Measurements from ENCODE around the gene CNTNAP4.

Gene CNTNAP4

DNA sequence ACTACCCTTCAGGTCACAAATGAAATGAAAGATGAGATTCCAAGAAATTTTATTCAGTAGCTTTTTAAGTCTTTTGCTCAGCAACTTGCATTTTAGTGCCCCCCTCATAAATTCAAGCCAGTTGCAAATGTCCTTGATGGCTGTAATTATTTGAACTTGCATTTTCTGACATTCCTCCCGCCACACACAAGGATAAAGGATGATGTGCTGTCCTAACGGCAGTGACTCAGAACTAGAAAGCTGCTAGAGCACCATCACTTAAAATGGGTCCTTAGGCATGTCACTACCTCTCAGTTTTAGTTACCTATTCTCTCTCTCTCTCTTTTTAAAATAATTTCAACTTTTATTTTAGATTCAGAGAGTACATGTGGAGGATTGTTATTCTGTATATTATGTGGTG is 306.7 kb downstream of the CNTNAP4 start:
- no peak for DNase-seq (ENCODE audit: low read depth)

DNA sequence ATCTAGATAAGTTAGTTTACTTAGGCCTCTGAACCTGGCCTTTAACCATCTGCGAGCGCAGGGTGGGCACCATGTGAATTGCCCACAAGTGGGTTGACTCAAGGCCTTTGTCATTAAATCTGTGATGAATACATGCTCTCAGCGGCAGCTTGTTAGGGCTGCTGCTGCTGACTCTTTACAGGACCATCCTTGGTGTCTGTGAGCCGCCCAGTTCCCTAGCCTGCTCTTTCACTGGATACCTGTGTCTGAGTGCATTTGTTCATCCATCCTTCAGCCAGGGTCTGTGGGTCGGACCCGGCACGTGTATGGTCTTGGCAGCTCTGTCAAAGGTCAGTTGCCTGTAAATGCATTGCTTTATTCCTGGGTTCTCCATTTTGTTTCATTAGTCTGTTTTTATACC is 321.3 kb downstream of the CNTNAP4 start:
- DNase-seq (ENCODE audit: low read depth), result no peak

DNA sequence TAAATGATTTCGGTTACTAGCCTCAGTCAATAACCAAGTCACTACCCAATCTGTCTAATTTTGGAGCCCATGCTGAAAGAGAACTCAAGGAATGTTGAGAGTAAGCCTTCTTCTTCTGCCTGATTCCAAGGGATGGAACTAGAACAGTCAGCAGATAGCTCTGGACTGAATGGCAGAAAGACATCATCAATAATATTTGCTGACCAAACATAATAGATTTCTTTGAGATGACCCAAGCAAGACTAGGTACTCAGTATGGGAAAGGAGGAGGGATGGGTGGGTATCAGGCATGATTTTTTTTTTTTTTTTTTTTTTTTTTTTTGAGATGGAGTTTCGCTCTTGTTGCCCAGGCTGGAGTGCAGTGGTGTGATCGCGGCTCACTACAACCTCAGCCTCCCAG is 330.1 kb downstream of the CNTNAP4 start:
- DNase-seq (ENCODE audit: low read depth), result no peak

Measured in activated gamma-delta T cell treated with anti-CD3 and anti-CD28 coated beads, Interleukin-2, amount 50 U/mL, for 16 hours (primary cell).